K562 (cell line): ENCODE measurements around the gene CELF4. TPM values are rescaled to one million over a fixed set of nuclear protein-coding genes. Genes with fewer than 3 reads are reported as not detected.

Experiments
- ATAC-seq: fragments of 200-7000 bp; cut with Tn5 transposase; 3 replicates; pipeline ENCODE4 v1.9.1; 2020; ENCODE audit warnings: moderate library complexity
- BruUV-seq: library from RNA; stranded (reverse); fragments of 400-500 nt; replicated peaks from 2 replicates; lab custom pipeline; 2021; lab: Mats Ljungman, UMichigan
- CTCF ChIA-PET: fragments of 300-600 bp; formaldehyde crosslinking; extraction: SDS; loops from one replicate; lab custom pipeline; 2021; ENCODE audit warnings: low intra/inter-chr PET ratio; lab: Yijun Ruan, JAX
- POLR2A ChIA-PET: fragments of 300-600, 350-650 bp; sonication (Branson Sonifier 250); formaldehyde crosslinking; extraction: SDS; loops from one replicate; lab custom pipeline; 2021; ENCODE audit warnings: antibody characterized with exemption, inconsistent platforms; lab: Yijun Ruan, JAX
- DNase-seq, 4 experiments: peaks; one replicate each; pipeline versions ENCODE4 v3.0.0 to v3.0.0-alpha.2; 2011 to 2018; ENCODE audit warnings: low spot score in 3 of 4, mixed read lengths in 3 of 4; ENCODE audit errors: extremely low read depth in 1 of 4
- FAIRE-seq: peaks from 2 replicates; lab custom pipeline; 2011; peaks lifted over from hg19 to GRCh38; lab: Jason Lieb, UNC
- H2AFZ ChIP-seq: 2 replicates; pipeline ENCODE4 v1.6.0; 2011; ENCODE audit warnings: low read depth, low read length, control low read depth, inconsistent platforms
- H3K27ac ChIP-seq: fragments of 200-600 bp; 3 replicates; pipeline ENCODE4 v1.8.0; 2011; ENCODE audit warnings: low read depth, mild to moderate bottlenecking, control low read depth, inconsistent platforms, low read length, moderate library complexity, mixed read lengths; ENCODE audit errors: extremely low read depth
- H3K27me3 ChIP-seq, 2 experiments: fragments of 300-600 bp in 1 of 2; 2 replicates in 1 of 2; 3 replicates in 1 of 2; pipeline versions ENCODE4 v1.6.0 to v1.8.0; 2011; ENCODE audit warnings: inconsistent platforms in 2 of 2, low read length in 2 of 2, mild to moderate bottlenecking in 1 of 2, mixed read lengths in 1 of 2, moderate library complexity in 1 of 2; ENCODE audit not compliant: control insufficient read depth in 2 of 2, insufficient read depth in 2 of 2
- H3K36me3 ChIP-seq: fragments of 300-600 bp; 3 replicates; pipeline ENCODE4 v1.8.0; 2011; ENCODE audit warnings: mild to moderate bottlenecking, low read length, inconsistent platforms; ENCODE audit not compliant: control insufficient read depth, insufficient read depth
- H3K4me1 ChIP-seq, 2 experiments: fragments of 200-600 bp in 1 of 2; replicated peaks in 1 of 2; 2 replicates in 1 of 2; 3 replicates in 1 of 2; pipeline versions ENCODE4 v1.5.1 to v1.8.0; 2011; ENCODE audit warnings: inconsistent platforms in 2 of 2, low read length in 2 of 2, mild to moderate bottlenecking in 1 of 2, mixed read lengths in 1 of 2, moderate library complexity in 1 of 2; ENCODE audit not compliant: control insufficient read depth in 2 of 2, insufficient read depth in 2 of 2
- H3K4me2 ChIP-seq: 2 replicates; pipeline ENCODE4 v1.6.1; 2011; ENCODE audit warnings: low read length, control low read depth, inconsistent platforms, mixed read lengths; ENCODE audit not compliant: insufficient read depth
- H3K4me3 ChIP-seq: fragments of 200-600 bp; sonication (generic), shearing (Covaris generic); 2 replicates; pipeline ENCODE4 v1.5.1; 2016; ENCODE audit warnings: control low read depth, inconsistent platforms
- H3K79me2 ChIP-seq: fragments of 200-600 bp; 3 replicates; pipeline ENCODE4 v1.8.0; 2011; ENCODE audit warnings: low read length, inconsistent platforms; ENCODE audit not compliant: control insufficient read depth, insufficient read depth
- H3K9ac ChIP-seq, 2 experiments: 2 replicates each; pipeline versions ENCODE4 v1.6.0 to v1.6.1; 2011; ENCODE audit warnings: low read depth in 2 of 2, low read length in 2 of 2, control low read depth in 1 of 2, inconsistent platforms in 1 of 2, mild to moderate bottlenecking in 1 of 2, mixed read lengths in 1 of 2; ENCODE audit not compliant: insufficient read depth in 1 of 2
- H3K9me1 ChIP-seq: one replicate; pipeline ENCODE4 v1.6.0; 2011; ENCODE audit warnings: inconsistent platforms, mild to moderate bottlenecking, low read length, moderate library complexity; ENCODE audit not compliant: control insufficient read depth, insufficient read depth
- H3K9me3 ChIP-seq: replicated peaks from 2 replicates; pipeline ENCODE4 v1.5.1; 2011; ENCODE audit warnings: low read depth, low read length, inconsistent platforms; ENCODE audit not compliant: control insufficient read depth, insufficient read depth
- H4K20me1 ChIP-seq: replicated peaks from 2 replicates; pipeline ENCODE4 v1.6.1; 2011; ENCODE audit warnings: low read length, inconsistent platforms, mixed read lengths; ENCODE audit not compliant: control insufficient read depth, insufficient read depth
- CHCHD3 ChIP-seq: fragments of 250-450 bp; sonication (Bioruptor Pico); IDR thresholded peaks from 2 replicates; pipeline ENCODE4 v2.1.2; 2022; ENCODE audit warnings: mild to moderate bottlenecking
- ETS1 ChIP-seq: conservative IDR thresholded peaks from 2 replicates; pipeline ENCODE4 v1.6.1; 2011; ENCODE audit warnings: low read depth, mild to moderate bottlenecking, low read length; ENCODE audit not compliant: control insufficient read depth
- HMGN3 ChIP-seq: IDR thresholded peaks from 2 replicates; pipeline ENCODE4 v1.6.1; 2011; ENCODE audit warnings: borderline replicate concordance, low read depth, mild to moderate bottlenecking, mixed read lengths, low read length; ENCODE audit not compliant: insufficient read length; ENCODE audit errors: extremely low read depth
- HOMEZ ChIP-seq: fragments of 250-450 bp; sonication (Bioruptor Pico); IDR thresholded peaks from 2 replicates; pipeline ENCODE4 v1.4.0; 2020; ENCODE audit warnings: mild to moderate bottlenecking, moderate library complexity
- IRF2 ChIP-seq: sonication (generic); formaldehyde crosslinking; IDR thresholded peaks from 2 replicates; pipeline ENCODE4 v1.8.1; 2022; ENCODE audit warnings: mild to moderate bottlenecking, missing genetic modification reagents
- RBM22 ChIP-seq: fragments of 200-400 bp; formaldehyde crosslinking; IDR thresholded peaks from 2 replicates; pipeline ENCODE4 v1.6.1; 2018; ENCODE audit warnings: low read length, low read depth; ENCODE audit not compliant: poor library complexity, severe bottlenecking
- STAT5A ChIP-seq: IDR thresholded peaks from 2 replicates; pipeline ENCODE4 v1.6.1; 2012; ENCODE audit warnings: low read length, inconsistent platforms, borderline replicate concordance
- TCFL5 ChIP-seq: fragments of 250-450 bp; sonication (Bioruptor Pico); conservative IDR thresholded peaks from 2 replicates; pipeline ENCODE4 v1.6.1; 2021; ENCODE audit warnings: mild to moderate bottlenecking, moderate library complexity, matching md5 sums
- WGBS: fragments of 100-300 bp; shearing (Covaris generic); methylation state at CpG from one replicate; pipeline ENCODE4 v1.1.6; 2016; ENCODE audit warnings: low coverage, mixed read lengths; ENCODE audit not compliant: insufficient coverage; ENCODE audit errors: missing lambda C conversion rate; 5-methylcytosine and 5-hydroxymethylcytosine counted together
- in situ Hi-C: fragments of 300-500 bp; cut with MboI; formaldehyde crosslinking; loops from 4 replicates; pipeline ENCODE4 v1.15.0; 2018; ENCODE audit warnings: inconsistent platforms, mixed read lengths
- intact Hi-C: fragments of 100-400 bp; cut with micrococcal nuclease; formaldehyde crosslinking; loops from 2 replicates; pipeline ENCODE4 v1.14.2; 2022
- polyA plus RNA-seq, 8 experiments: library from polyadenylated mRNA; depleted of rRNA in 4 of 8; stranded (reverse) in 5 of 8; unstranded in 3 of 8; fragments of >200 nt; fragmentation: Nextera tagmentation in 2 of 8; fragmentation: Illumina TruSeq in 1 of 8; extraction: Ambion mirVana in 2 of 8; extraction: Trizol in 1 of 8; gene quantifications; 2 replicates each; pipeline versions ENCODE4 v1.2.1 to v1.2.3, GENCODE V29; 2011 to 2014; ENCODE audit warnings: inconsistent platforms in 1 of 8, missing spikeins in 1 of 8
- total RNA-seq, 7 experiments: library from RNA; depleted of rRNA in 6 of 7; stranded (reverse); fragments of >200 nt in 6 of 7; fragmentation: Illumina TruSeq in 2 of 7; extraction: Trizol in 2 of 7; gene quantifications; 2 replicates each; pipeline versions ENCODE4 v1.2.1 to v1.2.3, GENCODE V29; 2011 to 2021; ENCODE audit warnings: low replicate concordance in 1 of 7

CELF4 gene
- total and polyA plus RNA-seq, 9 of the 15 experiments (the other 6 are each of a cell fraction or from before 2014, with no cell fraction given): 0.04 to 0.24 (median 0.07) TPM; not detected in 3

GRCh38 chr18:37481491-37481890 lies 84.1 kb downstream of the CELF4 start:
- no peak overlapping the region for H3K9ac ChIP-seq
- H3K4me3 ChIP-seq: no peak overlapping the region
- POLR2A ChIA-PET: no interaction called here
- in situ Hi-C loops: loop anchor here (25.0 kb wide), 1 partner anchor 544 kb away; no protein-coding TSS in a partner anchor
- H3K79me2 ChIP-seq: no peaks in the 10 kb centered on the region
- ATAC-seq (no peak), DNase-seq (no peak), FAIRE-seq (no peak)
- H3K27ac ChIP-seq: no peak overlapping the region
- H3K27me3 ChIP-seq: peaks cover 0 to 6% of the 10 kb centered on the region in 2 experiments; a peak in 1 of 5 replicates
- CTCF ChIA-PET: no interaction called here
- 0% methylated on average over 6 of the region's 6 CpGs for WGBS
- no peak for TF ChIP-seq CHCHD3 (CRISPR knock-in tag)
- no peak for TF ChIP-seq HOMEZ (CRISPR knock-in tag)
- no peak for TF ChIP-seq HMGN3
- TF ChIP-seq TCFL5: no peak
- no peak for TF ChIP-seq ETS1
- TF ChIP-seq STAT5A: no peak
- TF ChIP-seq IRF2 (CRISPR knock-in tag): no peak
- TF ChIP-seq RBM22: no peak
- H3K4me1 ChIP-seq: peaks cover 0 to 8% of the 10 kb centered on the region in 2 experiments; a peak in 2 of 5 replicates
- H4K20me1 ChIP-seq: peaks cover 7% of the 10 kb centered on the region; the same call in 1 of the 2 replicates
- intact Hi-C loops: no loop called here
- H3K9me1 ChIP-seq: no peaks in the 10 kb centered on the region
- H3K9me3 ChIP-seq: no peaks in the 10 kb centered on the region
- no TSS peak for BruUV-seq
- no peaks in the 10 kb centered on the region for H3K36me3 ChIP-seq
- H2AFZ ChIP-seq: no peak overlapping the region
- no peak overlapping the region for H3K4me2 ChIP-seq
